T1000 (cell line): ENCODE results near the gene TMEM127.
"Not testable (repeated sequence)": the region's sequence is repeated elsewhere in the genome, so short reads cannot be mapped to it uniquely, and the experiment has no call there.

Experiments
- DNase-seq: peaks from one replicate; lab custom pipeline; 2025; ENCODE audit warnings: mixed read lengths; lab: John Stamatoyannopoulos, UW

TMEM127 gene

DNA sequence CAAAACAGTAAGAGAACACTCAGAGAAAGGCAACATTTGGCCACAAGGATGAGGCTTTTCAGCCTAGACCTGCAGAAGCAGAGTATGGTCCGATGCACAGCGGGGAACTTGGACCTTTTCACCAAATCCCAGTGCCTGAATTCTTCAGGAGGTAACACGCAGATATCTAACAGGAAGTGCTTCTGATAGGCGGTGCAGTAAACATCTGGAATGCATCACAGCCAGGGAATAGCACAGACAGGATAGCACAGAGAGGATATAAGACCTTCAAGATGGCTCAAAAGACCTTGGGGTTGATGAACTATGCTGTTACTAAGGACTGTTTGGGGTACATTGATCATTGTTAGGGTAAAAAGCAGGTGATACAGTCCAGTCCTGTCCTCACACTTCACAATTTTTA is 1.7 kb downstream of the TMEM127 start:
- DNase-seq: no peak

- DNase-seq: no peak
Observed at GRCh38 chr2:96262306-96262705, 3.5 kb downstream of the TMEM127 start.

- no peak for DNase-seq
Observed at GRCh38 chr2:96261328-96262003, 4.3 kb downstream of the TMEM127 start.

DNA sequence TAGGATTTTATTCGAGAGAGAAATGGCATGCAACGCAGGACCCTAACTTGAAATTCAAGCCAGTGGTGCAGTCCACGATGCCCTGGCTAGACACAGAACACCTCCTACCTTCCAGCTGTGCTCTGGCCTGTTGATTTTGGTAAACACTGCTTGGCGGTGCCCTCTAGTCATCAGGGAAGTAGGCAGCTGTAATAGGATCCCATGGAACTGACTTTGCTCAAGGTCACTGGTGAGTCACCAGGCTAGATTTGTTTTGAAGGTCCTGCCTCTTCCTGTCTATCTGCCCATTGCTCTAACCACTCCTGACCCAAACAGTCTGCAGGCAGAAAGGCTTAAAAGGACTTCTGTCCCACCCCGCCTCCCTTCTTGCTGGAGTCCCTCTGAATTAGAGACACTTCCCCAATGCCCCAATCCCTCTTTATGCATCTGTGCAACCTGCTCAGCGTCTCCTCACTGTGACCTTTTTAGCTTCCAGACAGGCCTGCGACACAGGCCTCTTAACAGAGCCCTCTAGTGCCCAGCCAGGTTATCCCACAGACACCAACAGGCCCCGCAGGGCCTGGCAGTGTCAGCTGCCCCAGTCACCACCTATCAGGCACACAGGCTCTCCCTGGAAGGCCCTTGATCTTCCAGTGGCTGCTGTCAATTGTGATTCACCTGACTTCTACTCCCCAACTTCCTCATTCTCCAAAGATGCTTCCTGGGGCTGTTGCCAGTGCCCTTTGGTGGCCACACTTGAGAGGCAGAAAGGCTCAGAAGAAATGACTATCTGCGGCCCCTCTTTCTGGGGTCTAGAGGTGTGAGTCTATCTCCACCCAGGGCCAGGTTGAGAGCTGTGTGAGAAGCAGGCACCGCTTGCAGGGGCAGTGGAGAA is 5.2 kb downstream of the TMEM127 start:
- DNase-seq: peak; percentile 44

DNA sequence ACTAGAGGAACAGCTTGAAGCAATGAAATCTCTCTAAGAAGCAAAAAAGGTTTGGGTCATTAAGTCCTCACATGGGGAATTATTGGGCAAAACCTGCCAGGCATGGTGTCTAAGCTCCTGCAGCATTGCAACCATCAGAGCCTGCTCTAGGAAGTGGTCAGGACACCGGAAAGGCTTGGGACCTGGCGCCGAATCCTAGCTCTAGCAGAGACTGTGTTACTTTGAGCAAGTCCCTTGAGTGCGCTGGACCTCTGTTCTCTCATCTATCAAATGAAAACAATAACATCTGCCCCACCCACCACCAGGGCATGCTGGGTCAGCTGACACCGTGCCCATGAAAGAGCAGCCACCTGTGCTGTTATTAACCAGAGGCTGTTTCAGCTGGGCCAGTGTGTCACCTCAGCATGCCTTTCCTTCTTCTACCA is 6.3 kb downstream of the TMEM127 start:
- DNase-seq: no peak

DNA sequence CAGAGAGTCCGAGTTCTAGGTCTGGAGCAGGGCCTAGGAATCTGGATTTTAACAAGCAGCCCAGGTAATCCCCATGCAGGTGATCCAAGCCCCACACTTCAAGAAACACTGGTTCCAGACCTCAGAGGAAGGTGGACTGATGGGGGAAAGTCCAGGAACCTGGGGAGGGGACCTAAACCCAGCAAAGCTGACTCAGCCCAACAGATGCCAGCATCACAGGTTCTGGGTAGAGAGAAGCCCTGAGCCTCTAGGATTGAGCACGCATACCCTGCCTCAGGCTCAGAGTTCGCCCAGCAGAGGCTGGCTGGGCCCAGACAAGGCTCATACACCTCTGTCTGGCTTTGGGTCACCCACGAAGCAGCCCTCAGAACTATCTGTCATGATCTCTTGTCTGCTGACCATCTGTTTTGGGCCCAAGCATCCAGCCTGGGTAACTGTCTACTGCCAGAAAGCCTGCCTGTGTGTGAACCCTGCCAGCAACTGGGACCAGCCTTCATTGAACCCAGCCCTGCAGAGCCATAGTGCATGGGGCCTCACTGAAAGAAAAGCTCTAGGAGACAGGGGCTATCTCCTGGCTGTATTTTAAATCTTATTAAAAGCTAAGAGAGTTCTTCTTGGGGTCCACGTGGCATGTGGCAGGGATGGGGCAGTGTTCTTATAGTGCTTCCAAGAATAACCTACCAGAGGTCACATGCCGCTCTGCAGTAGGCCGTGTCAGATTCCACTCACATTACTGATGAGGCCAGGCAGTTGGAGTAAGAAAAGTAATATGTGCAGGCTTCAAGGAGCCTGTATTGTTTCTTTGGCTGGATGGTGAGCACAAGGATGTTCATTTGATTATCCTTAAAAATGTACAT is 7.4 kb downstream of the TMEM127 start:
- no peak for DNase-seq

DNA sequence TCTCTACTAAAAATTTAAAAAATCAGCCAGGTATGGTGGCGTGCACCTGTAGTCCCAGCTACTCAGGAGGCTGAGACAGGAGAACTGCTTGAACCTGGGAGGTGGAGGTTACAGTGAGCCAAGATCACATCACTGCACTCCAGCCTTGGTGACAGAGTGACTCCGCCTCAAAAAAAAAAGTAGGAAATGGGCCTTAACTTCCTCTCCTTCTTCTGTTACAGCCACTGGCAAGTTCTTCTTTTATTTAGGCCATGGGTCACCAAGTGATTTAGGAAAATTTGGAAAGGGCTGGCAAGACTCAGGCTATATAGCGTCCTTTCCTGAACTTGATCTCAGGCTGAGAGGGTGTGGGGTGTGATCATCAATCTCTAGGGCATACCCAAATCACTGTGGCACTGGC is 8.1 kb downstream of the TMEM127 start:
- not testable (repeated sequence) for DNase-seq

DNA sequence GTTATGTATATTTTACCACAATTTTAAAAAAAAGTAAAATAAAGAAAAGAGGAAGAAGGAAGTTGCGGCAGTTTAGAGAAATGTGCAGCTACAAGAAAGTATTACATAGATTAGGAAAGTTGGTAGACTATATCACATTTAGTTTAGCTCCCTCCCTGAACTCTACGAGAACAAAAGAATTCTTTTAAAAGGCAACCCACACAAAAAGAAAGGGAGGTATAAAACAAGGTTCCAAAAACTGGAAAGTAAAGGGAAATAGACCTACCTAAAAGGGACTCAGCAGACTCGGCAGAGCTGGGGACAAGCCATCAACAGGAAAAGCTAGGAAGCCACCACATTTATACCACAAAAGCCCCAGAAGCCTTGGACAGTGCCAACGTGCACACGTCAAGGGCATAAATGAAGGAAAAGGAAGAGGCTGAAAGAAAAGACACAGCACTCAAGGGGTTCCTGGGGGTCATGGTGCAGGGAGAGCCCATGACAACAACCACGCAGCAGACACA is 9.1 kb downstream of the TMEM127 start:
- no peak for DNase-seq

DNA sequence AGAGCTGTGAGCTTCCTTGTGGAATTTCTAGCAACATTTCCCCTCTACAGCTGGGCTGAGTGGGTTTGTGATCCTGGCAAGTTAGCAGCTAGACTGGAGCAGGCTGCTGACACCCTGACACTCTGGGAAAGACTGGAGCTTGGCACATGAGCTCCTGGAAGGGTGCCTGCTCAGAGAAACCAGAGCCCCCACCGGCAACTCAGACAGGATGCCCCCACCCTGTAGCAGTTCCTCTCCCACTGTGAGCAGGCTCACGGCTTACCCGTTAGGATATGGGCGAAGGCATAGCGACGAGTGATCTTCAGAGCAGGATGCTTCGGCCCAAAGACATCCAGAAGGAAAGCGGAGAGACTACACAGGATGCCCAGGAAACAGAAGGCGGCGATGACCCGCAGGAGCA is 11.2 kb downstream of the TMEM127 start:
- DNase-seq: no peak

DNA sequence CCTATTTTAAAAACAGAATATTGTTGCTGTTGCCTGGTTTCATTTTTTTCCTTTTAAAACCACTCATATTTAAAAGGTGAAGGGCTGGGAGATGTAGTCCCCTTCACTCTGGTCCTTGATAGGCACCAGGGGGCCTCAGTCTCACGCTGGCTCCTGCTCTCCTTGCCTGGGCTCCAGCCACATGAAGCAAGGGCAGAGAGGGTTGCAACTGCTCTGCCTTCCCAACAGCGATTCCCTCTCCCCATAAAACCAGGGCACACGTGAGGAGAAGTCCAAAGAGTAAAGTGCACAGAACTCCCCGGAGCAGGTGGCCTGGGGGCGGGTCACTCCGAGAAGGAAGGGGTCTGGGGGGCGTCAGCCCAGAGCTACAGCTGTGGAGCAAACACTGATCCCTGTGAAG is 12.8 kb downstream of the TMEM127 start:
- no peak for DNase-seq

GRCh38 chr2:96252526-96252925 is 13.3 kb downstream of the TMEM127 start:
- DNase-seq: no peak

DNA sequence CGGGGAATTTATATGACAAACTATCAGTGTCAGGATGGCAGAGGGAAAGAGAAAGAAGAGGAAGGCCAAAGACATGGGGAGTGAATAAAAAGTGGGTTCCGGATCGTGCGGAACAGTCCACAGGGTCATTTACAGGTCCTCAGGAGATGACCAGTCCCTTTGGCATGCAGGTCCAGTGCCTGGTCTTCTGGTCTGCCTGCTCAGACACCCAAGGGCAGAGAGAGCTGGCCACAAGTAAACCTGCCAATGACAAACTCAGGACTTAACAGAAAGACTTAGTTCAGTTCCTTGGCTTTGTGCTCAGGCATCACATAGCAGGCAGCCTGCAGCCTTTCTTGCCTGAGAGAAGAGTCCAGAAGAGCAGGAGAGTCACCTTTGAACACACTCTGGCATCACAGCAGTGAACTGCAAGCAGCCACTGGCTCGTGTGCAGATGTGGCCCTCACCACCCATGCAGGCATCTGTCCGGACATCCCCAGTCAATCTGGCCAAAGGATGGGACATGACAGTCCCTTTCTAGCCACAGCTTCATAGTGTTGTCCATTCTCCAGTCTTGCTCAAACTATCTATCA is 14.0 kb downstream of the TMEM127 start:
- peak; percentile 65 for DNase-seq

- DNase-seq: no peak
Observed at GRCh38 chr2:96250188-96250587, 15.6 kb downstream of the TMEM127 start.

DNA sequence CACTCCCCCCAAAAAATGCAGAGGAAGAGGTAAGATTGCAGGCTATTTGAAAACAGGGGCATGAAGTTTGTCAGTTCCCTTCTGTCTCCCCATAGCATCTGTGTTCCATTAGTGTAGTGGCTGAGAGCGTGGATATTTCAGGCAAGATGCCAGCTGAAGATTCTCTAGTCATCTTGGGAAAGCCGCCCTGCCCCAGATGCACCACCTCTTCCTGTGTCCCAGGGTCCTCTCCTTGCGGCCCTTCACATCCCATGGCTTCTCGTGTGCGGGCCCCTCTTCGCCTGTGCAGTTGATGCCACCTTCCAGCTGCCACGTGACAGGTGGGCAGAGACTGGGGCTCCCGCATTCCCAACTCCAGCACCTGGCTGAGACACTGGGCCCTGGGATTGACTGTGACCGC is 16.1 kb downstream of the TMEM127 start:
- no peak for DNase-seq

GRCh38 chr2:96248624-96249023 is 17.2 kb downstream of the TMEM127 start:
- DNase-seq: no peak

DNA sequence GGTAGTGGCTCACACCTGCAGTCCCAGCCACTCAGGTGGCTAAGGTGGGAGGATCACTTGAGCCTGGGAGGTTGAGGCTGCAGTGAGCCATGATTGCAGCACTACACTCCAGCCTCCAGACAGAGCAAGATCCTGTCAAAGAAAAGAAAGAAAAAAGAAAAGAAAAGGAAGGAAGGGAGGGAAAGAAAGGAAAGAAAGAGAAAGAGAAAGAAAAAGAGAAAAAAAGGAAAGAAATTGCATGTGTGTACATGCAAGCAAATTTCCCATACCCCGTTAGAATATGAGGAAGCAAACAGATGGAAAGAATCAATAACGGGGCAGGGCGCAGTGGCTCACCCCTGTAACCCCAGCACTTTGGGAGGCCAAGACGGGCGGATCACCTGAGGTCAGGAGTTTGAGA is 17.9 kb downstream of the TMEM127 start:
- no peak for DNase-seq

GRCh38 chr2:96247009-96247408 is 18.8 kb downstream of the TMEM127 start:
- DNase-seq: no peak

DNA sequence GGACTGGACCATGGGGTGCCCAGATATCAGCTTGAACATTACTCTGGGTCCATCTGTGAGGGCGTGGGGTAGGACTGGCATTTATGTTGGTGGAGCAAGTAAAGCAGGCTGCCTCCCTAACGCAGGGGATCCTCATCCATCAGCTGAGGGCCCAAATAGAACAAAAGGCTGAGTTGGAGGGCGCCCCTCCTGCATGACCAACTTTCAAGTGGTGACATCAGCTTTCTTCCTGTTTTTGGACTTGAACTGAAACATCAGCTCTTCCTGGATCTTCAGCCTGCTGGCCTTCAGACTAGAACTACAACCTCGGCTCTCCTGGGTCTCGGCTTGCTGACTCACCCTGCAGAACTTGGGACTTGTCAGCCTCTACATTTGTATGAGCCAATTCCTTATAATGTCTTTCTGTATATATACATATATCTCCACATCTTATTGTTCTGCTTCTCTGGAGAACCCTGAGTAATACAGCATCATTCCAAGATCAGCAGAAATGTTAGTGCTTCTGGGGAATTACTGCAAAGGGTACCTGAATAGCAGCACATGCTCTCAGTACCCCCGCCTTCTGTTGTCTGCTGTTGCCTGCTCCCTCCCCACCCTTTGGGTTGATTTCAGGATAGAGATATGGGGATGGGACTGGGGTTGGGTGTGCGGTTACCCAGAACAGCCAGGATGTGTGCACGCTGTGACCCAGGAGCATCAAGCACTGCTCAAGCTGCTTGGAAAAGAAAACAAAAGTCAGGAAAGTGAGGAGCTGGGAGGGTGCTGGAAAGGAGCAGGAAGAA is 20.0 kb downstream of the TMEM127 start:
- no peak for DNase-seq

DNA sequence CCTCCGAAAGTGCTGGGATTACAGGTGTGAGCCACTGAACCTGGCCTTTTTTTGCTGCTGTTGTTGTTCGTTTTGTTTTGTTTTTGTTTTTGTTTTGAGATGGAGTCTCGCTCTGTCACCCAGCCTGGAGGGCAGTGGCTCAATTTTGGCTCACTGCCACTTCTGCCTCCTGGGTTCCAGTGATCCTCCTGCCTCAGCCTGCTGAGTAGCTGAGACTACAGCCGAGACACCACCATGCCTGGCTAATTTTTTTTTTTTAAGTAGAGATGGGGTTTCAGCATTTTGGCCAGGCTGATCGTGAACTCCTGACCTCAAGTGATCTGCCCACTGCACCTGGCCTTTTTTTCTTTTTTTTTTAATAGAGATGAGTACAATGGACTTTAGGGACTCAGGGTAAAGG is 22.0 kb downstream of the TMEM127 start:
- no peak for DNase-seq

DNA sequence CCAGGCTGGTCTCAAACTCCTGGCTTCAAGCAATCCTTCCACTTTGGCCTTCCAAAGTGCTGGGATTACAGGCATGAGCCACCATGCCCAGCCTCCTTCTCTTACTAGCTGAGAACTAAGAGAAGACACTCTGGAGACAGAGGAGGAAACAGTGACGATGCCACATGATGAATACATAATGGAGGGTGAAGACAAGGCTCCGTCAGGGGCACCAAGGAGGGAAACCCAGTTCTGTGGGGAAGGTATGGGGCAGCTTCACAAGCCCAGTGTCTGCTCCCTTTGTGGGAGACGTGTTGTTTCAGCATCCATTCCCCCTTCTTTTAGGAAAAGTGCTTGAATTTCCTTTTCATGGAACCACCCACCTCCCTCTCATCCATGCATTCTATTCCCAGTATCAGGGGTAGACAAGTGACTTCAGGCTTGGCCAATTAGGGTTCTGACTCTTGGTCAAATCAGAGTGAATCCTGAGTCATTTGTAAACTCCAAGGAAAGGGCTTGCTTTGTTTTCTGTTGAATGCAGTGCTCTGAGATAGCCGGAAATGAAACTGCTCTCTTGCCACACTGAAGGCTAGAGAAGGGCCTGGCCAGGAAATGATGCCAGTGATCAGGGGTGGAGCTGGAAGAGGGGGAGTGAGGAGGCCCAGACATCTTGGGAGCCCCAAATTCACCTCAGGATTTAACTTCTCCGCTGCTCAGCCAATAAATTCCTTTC is 23.7 kb downstream of the TMEM127 start:
- no peak for DNase-seq
